GM21528 (cell line): ENCODE results near the gene TBC1D30.
"Not testable (repeated sequence)": the region's sequence is repeated elsewhere in the genome, so short reads cannot be mapped to it uniquely, and the experiment has no call there.

Experiments
- ATAC-seq: cut with Tn5 transposase; IDR thresholded peaks from one replicate; pipeline ENCODE4 v1.9.1; 2021; ENCODE audit warnings: mild to moderate bottlenecking, moderate library complexity; ENCODE audit not compliant: unreplicated experiment, low FRiP score

The TBC1D30 gene, protein sequence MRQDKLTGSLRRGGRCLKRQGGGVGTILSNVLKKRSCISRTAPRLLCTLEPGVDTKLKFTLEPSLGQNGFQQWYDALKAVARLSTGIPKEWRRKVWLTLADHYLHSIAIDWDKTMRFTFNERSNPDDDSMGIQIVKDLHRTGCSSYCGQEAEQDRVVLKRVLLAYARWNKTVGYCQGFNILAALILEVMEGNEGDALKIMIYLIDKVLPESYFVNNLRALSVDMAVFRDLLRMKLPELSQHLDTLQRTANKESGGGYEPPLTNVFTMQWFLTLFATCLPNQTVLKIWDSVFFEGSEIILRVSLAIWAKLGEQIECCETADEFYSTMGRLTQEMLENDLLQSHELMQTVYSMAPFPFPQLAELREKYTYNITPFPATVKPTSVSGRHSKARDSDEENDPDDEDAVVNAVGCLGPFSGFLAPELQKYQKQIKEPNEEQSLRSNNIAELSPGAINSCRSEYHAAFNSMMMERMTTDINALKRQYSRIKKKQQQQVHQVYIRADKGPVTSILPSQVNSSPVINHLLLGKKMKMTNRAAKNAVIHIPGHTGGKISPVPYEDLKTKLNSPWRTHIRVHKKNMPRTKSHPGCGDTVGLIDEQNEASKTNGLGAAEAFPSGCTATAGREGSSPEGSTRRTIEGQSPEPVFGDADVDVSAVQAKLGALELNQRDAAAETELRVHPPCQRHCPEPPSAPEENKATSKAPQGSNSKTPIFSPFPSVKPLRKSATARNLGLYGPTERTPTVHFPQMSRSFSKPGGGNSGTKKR

DNA sequence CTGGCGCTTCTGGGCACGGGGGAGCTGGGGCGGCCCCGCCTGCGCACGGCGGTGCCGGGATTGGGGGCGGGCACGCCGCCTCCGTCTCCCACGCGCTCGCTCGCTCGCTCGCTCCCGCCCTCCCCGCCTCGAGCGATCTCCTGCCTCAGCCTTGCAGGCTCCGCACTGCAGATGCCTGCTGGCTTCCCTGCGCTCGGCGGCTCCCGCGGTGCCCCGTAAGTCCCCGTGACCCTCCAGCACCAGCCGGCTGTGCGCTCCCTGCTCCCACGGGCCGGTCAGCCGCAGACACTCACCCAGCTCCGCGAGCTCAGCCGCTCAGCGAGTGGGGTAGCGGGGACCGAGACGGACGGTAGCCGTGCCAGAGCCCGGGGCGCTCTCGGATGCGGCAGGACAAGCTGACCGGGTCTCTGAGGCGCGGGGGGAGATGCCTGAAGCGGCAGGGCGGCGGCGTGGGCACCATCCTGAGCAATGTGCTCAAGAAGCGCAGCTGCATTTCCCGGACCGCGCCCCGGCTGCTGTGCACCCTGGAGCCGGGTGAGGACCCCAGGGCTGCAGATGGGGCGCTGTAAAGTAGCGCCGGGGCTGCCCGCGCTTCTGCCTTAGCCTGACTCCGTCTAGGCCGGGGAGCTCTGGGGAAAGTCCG lies at the start of gene TBC1D30:
Gene TBC1D30, plus strand, starts transcription at position 148 of the 643 bp plus-strand sequence. Its CDS starts 233 bp downstream, at position 381.
- ATAC-seq = no peak

DNA sequence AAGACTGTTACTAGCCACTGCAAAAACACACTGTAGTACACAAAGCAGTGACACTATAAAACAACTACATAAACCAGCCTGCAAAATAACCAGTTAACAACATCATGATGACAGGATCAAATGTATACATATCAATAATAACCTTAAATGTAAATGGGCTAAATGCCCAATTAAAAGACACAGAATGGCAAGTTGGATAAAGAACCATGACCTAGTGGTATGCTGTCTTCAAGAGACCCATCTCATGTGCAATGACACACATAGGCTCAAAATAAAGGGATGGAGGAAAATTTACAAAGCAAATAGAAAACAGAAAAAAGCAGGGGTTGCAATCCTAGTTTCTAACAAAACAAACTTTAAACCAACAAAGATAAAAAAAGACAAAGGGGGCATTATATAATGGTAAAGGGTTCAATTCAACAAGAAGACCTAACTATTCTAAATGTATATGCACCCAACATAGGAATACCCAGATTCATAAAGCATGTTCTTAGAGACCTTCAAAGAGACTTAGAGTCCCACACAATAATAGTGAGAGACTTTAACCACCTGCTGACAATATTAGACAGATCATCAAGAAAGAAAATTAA lies 49.2 kb upstream of the TBC1D30 start:
- ATAC-seq = not testable (repeated sequence)

- ATAC-seq = no peak
Measured at GRCh38 chr12:64779354-64779974, 45.0 kb upstream of the TBC1D30 start.

GRCh38 chr12:64780132-64780530 lies 44.3 kb upstream of the TBC1D30 start:
- no peak for ATAC-seq

GRCh38 chr12:64780531-64781279 lies 43.7 kb upstream of the TBC1D30 start:
- no peak for ATAC-seq

GRCh38 chr12:64781280-64782190 lies 42.9 kb upstream of the TBC1D30 start:
- ATAC-seq = no peak

GRCh38 chr12:64782191-64782876 lies 42.1 kb upstream of the TBC1D30 start:
- ATAC-seq = no peak

DNA sequence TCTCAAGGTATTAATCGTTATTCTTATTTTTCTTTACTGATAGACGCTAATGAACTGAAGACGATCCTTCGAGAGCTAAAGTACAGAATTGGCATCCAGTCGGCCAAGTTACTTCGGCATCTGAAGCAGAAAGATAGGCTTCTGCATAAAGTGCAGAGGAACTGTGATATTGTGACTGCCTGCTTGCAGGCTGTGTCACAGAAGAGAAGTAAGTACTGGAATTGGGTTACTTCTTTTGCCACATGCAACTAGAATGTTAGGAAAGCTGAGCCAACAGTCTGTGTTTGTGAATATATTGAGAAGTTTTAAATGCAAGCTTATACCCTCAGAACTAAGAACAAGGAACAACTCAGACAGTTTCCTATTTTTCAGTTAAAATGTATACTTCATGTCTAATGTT lies 38.6 kb upstream of the TBC1D30 start:
- no peak for ATAC-seq

DNA sequence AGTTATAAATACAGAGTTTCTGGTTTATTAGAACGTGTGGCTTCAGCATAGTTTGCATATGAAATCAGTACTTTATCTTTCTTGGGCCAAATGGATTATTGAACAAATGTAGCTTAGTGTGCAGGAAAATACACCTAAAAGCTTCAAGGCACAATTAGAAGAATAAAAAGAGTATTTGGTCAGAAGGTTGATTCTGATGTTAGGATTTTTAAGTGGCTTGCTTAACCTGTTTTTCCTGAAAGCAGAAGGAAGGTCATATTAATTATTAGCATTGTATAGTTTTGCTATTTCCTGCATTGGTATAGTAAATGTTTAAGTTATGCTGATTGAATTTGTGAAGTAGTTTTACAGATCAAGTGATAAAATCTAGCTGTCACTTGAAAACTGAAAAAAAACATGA lies 34.3 kb upstream of the TBC1D30 start:
- ATAC-seq = no peak

DNA sequence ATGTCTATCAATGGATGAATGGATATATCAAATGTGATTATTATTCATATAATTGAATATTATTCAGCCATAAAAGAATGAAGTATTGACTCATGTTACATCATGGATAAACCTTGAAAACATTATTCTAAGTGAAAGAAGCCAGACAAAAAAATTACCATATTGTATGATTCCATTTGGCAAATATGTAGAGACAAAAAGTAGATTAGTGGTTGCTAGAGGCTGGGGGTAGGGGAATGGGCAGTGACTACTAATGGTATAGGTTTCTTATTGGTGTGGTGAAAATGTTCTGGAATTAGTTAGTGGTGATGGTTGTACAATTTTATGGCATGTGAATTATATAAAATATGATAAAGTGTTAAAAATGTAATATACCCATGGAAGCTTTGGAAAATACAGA lies 33.4 kb upstream of the TBC1D30 start:
- no peak for ATAC-seq

- no peak for ATAC-seq
Measured at GRCh38 chr12:64792128-64792527, 32.3 kb upstream of the TBC1D30 start.

DNA sequence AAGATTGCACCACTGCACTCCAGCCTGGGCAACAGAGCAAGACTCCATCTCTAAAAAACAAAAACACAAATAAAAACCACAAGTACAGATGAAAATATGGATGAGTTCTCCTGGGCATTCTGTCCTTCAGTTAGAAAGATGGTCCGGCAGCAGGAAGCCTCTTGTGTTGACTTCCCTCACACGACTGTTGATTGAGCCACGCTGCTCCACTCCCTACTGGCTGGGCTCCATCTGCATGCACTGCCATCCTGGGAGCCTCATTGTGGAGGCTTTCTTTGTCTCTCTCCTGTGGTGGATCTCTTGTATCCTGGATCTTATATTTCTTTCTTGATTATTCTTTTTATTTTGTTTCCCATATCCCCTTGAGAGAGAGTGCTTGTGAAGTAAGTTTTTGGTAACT lies 30.8 kb upstream of the TBC1D30 start:
- ATAC-seq = no peak

DNA sequence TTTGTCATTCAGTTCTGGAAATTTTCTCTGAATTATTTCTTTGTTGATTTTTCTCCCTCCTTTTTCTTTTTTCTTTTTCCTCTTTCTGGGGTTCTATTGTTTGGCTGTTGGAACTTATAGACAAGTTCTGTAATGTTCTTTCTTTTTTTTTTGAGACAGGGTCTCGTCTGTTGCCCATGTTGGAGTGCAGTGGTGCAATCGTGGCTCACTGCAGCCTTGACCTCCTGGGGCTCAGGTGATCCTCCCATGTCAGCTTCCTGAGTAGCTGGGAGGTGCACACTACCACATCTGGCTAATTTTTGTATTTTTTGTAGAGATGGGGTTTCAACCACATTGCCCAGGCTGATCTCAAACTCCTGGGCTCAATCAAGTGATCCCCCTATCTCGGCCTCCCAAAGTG lies 30.1 kb upstream of the TBC1D30 start:
- no peak for ATAC-seq

DNA sequence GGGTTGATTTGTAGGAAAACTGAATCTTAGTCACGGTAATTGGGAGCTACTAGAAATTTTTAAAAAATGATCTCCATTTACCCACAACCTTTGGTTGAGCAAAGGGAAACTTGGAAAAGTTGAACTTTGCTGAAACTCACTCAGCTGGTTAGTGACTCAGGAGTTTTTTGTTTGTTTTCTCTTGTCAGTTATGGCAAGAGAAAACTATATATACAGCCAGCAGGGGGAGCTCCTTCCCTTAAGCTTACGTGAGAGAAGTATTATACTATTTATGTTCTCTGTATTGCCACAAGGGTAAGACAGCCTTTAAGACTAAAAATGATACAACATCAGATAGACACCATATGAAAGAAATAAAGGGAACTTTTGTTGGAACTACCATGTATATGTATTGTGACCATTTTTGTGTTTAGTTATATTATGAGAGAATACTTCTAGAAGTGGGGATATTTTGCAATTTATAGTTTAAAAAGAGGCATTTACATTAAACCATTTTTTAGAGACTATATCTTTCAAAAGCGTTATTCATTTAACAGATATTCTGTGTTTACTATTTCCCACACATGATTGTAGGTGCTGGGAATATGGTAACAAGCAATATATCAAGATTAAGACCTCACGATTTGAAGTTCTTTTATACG lies 28.1 kb upstream of the TBC1D30 start:
- peak; percentile 67 for ATAC-seq

- no peak for ATAC-seq
Measured at GRCh38 chr12:64797156-64797555, 27.3 kb upstream of the TBC1D30 start.

GRCh38 chr12:64798165-64798564 lies 26.3 kb upstream of the TBC1D30 start:
- ATAC-seq = no peak

DNA sequence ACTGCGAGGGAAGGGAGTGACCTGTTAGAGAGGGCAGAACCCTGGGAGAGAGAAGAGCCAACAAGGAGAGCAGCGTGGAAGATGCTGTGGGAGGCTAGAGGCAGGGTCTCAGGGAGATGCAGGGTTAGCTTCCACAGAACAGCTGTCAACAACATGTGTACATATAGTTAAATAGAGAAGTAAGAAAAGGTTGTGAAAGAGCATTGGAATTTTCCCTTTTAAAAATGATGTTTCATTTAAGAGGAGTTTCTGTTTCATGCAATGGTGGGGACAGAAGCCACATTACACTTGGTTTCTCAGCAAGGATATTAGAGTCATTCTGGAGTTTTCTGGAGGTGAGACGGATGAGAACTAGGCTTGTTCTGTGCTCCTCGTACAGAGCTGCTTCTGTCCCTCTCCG lies 23.8 kb upstream of the TBC1D30 start:
- ATAC-seq = no peak

DNA sequence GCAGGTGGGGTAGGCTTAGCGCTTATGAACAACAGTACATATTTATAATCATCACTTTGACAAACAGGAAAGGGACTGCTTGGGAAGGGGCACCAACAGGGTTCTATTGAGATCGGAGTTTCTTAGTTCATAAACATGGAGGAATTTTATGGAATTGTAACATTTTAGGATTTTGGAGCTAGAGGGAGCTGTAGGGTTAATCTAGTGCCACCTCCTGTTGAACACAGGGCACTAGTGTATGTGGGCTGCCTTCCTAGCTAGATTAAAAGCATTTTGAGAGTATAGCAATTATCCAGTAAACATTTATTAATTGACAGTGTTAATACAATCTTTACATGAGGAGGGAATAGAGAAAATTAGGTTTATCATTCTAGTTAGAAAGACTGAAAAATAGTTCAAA lies 23.1 kb upstream of the TBC1D30 start:
- ATAC-seq = no peak
